Keratinocyte (primary cell): ENCODE data around the gene SYVN1. TPM values are rescaled to one million over a fixed set of nuclear protein-coding genes. Genes with fewer than 3 reads are reported as not detected.

ENCODE experiments used
- DNase-seq: peaks from one replicate; pipeline ENCODE4 v3.0.0-alpha.2; 2011; ENCODE audit warnings: low read depth, missing footprints, low spot score
- FAIRE-seq: peaks from 2 replicates; lab custom pipeline; 2011; peaks lifted over from hg19 to GRCh38; lab: Jason Lieb, UNC
- H2AFZ ChIP-seq: 2 replicates; pipeline ENCODE4 v1.6.0; 2012; ENCODE audit warnings: low read length, control low read depth, inconsistent platforms; ENCODE audit not compliant: control insufficient read depth
- H3K27ac ChIP-seq: 2 replicates; pipeline ENCODE4 v1.5.1; 2011; ENCODE audit warnings: low read length; ENCODE audit not compliant: control insufficient read depth, insufficient read depth
- H3K27me3 ChIP-seq: 3 replicates; pipeline ENCODE4 v1.6.0; 2011; ENCODE audit warnings: low read length; ENCODE audit not compliant: control insufficient read depth, insufficient read depth; ENCODE audit errors: extremely low read depth
- H3K36me3 ChIP-seq, 2 experiments: 2 replicates in 1 of 2; 3 replicates in 1 of 2; pipeline ENCODE4 v1.5.1; 2011; ENCODE audit warnings: low read length in 2 of 2, mild to moderate bottlenecking in 1 of 2; ENCODE audit not compliant: control insufficient read depth in 2 of 2, insufficient read depth in 2 of 2; ENCODE audit errors: extremely low read depth in 1 of 2
- H3K4me1 ChIP-seq: 3 replicates; pipeline ENCODE4 v1.5.1; 2011; ENCODE audit warnings: low read length; ENCODE audit not compliant: control insufficient read depth, insufficient read depth; ENCODE audit errors: extremely low read depth
- H3K4me2 ChIP-seq: 3 replicates; pipeline ENCODE4 v1.6.0; 2011; ENCODE audit warnings: low read depth, low read length; ENCODE audit not compliant: control insufficient read depth, insufficient read depth; ENCODE audit errors: extremely low read depth
- H3K4me3 ChIP-seq, 3 experiments: fragments of 200-600 bp in 1 of 3; sonication (generic) in 1 of 3; 2 replicates in 2 of 3; 3 replicates in 1 of 3; pipeline ENCODE4 v1.5.1; 2011 to 2016; ENCODE audit warnings: low read length in 3 of 3, mild to moderate bottlenecking in 3 of 3, control low read depth in 2 of 3, inconsistent platforms in 1 of 3, low read depth in 1 of 3, mixed read lengths in 1 of 3, mixed run types in 1 of 3, moderate library complexity in 1 of 3; ENCODE audit not compliant: control insufficient read depth in 2 of 3, insufficient read depth in 2 of 3; ENCODE audit errors: extremely low read depth in 1 of 3
- H3K79me2 ChIP-seq: 2 replicates; pipeline ENCODE4 v1.6.0; 2012; ENCODE audit warnings: low read length; ENCODE audit not compliant: control insufficient read depth, insufficient read depth
- H3K9ac ChIP-seq: 3 replicates; pipeline ENCODE4 v1.6.0; 2011; ENCODE audit warnings: low read length; ENCODE audit not compliant: control insufficient read depth, insufficient read depth; ENCODE audit errors: extremely low read depth
- H3K9me1 ChIP-seq: 3 replicates; pipeline ENCODE4 v1.6.0; 2011; ENCODE audit warnings: low read length; ENCODE audit not compliant: control insufficient read depth, insufficient read depth; ENCODE audit errors: extremely low read depth
- H3K9me3 ChIP-seq: 2 replicates; pipeline ENCODE4 v1.5.1; 2012; ENCODE audit warnings: low read depth, low read length; ENCODE audit not compliant: control insufficient read depth
- H4K20me1 ChIP-seq: 3 replicates; pipeline ENCODE4 v1.6.0; 2011; ENCODE audit warnings: low read length; ENCODE audit not compliant: control insufficient read depth, insufficient read depth; ENCODE audit errors: extremely low read depth
- EZH2 ChIP-seq: IDR thresholded peaks from one replicate; pipeline ENCODE4 v1.6.1; 2012; ENCODE audit warnings: inconsistent platforms, mild to moderate bottlenecking, low read length, moderate library complexity
- dilution Hi-C: fragments of 300-500 bp; cut with MboI; formaldehyde crosslinking; loops from one replicate; pipeline ENCODE4 v1.7.0; 2020; ENCODE audit warnings: low sequenced_read_pairs; ENCODE audit not compliant: extremely low pct_ligation_motif_present
- polyA plus RNA-seq, 5 experiments: library from polyadenylated mRNA; depleted of rRNA in 3 of 5; stranded (reverse) in 3 of 5; stranded (forward) in 1 of 5; unstranded in 1 of 5; fragments of >200 nt; gene quantifications; 1 replicate in 1 of 5; 2 replicates in 3 of 5; 3 replicates in 1 of 5; pipeline versions ENCODE4 v1.2.1 to v1.2.3, GENCODE V29; 2011 to 2012; ENCODE audit warnings: missing spikeins in 2 of 5, low read depth in 1 of 5, low replicate concordance in 1 of 5
- TF ChIP-seq, protein P1 (sequence below), 3 experiments: IDR thresholded peaks in 1 of 3; conservative IDR thresholded peaks in 1 of 3; optimal IDR thresholded peaks in 1 of 3; 2 replicates in 2 of 3; 3 replicates in 1 of 3; pipeline versions ENCODE3 to v1.5.1; 2011; ENCODE audit warnings: low read length in 3 of 3, mild to moderate bottlenecking in 3 of 3, moderate library complexity in 2 of 3, control low read depth in 1 of 3, inconsistent platforms in 1 of 3; ENCODE audit not compliant: insufficient read depth in 2 of 3; ENCODE audit errors: extremely low read depth in 1 of 3

The SYVN1 gene
- polyA plus RNA-seq, 1 donor (not counting 4 experiments of a cell fraction or from before 2014, with no cell fraction given): 10.8 TPM

DNA sequence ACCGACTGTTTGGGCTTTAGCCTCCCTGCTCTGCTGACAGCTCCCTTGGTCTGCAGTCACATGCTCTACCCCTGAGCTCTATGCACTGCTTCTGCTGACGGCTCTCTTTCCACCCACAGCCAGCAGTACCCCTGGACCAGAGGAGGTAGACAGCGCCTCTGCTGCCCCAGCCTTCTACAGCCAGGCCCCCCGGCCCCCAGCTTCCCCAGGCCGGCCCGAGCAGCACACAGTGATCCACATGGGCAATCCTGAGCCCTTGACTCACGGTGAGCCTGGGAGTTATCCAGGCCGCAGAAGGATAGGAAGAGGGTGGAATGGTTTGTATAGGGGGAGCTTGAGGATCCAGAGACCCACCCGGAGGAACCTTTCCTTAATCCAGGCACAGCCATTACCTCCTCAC lies 47.5 kb downstream of the SYVN1 start:
- dilution Hi-C loops: no loop called here
- no peak for TF ChIP-seq EZH2
- TF ChIP-seq, protein P1, sequence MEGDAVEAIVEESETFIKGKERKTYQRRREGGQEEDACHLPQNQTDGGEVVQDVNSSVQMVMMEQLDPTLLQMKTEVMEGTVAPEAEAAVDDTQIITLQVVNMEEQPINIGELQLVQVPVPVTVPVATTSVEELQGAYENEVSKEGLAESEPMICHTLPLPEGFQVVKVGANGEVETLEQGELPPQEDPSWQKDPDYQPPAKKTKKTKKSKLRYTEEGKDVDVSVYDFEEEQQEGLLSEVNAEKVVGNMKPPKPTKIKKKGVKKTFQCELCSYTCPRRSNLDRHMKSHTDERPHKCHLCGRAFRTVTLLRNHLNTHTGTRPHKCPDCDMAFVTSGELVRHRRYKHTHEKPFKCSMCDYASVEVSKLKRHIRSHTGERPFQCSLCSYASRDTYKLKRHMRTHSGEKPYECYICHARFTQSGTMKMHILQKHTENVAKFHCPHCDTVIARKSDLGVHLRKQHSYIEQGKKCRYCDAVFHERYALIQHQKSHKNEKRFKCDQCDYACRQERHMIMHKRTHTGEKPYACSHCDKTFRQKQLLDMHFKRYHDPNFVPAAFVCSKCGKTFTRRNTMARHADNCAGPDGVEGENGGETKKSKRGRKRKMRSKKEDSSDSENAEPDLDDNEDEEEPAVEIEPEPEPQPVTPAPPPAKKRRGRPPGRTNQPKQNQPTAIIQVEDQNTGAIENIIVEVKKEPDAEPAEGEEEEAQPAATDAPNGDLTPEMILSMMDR (optimal IDR thresholded peaks at IDR 0.05 in 1 of 3, IDR thresholded peaks at IDR 0.05 in 1 of 3, conservative IDR thresholded peaks at IDR 0.05 in 1 of 3; ENCODE audit: extremely low read depth in 1 of 3, insufficient read depth in 2 of 3, low read length in 3 of 3): no peak

DNA sequence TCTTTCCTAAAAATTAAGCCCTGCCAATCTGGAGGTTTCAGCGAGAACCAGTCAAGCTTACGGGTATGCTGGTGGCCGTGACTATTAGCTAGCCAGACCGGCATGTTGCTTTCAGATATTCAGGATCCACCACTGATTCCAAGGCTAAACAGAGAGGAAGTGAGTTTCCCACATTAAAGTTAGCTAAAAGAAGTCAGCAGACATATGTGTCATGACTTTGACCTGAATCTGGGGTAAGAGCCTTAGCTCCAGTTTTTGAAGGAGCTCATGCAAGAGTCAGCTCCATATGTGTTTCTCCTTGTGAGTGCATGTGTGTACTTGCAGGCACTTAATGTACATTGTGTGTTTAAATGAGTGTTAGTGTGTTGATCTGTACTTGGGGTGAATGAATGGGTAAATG lies 48.9 kb downstream of the SYVN1 start:
- DNase-seq: no peak
- no peak overlapping the region for H3K4me3 ChIP-seq
- no peaks in the 10 kb centered on the region for H3K9me1 ChIP-seq
- TF ChIP-seq EZH2: no peak
- H2AFZ ChIP-seq: no peak overlapping the region
- no peak overlapping the region for H3K27ac ChIP-seq
- H3K27me3 ChIP-seq: no peaks in the 10 kb centered on the region
- FAIRE-seq: no peak
- dilution Hi-C loops: no loop called here
- no peak overlapping the region for H3K9ac ChIP-seq
- no peaks in the 10 kb centered on the region for H4K20me1 ChIP-seq
- H3K4me1 ChIP-seq: peaks cover 26% of the 10 kb centered on the region
- H3K9me3 ChIP-seq: no peaks in the 10 kb centered on the region
- H3K79me2 ChIP-seq: peaks cover 41% of the 10 kb centered on the region
- H3K36me3 ChIP-seq: peaks cover 19 to 32% of the 10 kb centered on the region in 2 experiments
- H3K4me2 ChIP-seq: peak overlapping the region; percentile 69

More for the DNA sequence above, 47.5 kb downstream of the SYVN1 start:
- Histone ChIP-seq H2AFZ (no peak overlapping the region), H4K20me1 (no peaks in the 10 kb centered on the region), H3K4me3 (no peak overlapping the region), H3K9me3 (no peaks in the 10 kb centered on the region), H3K9ac (no peak overlapping the region), H3K4me2 (no peak overlapping the region), H3K9me1 (no peaks in the 10 kb centered on the region), H3K27me3 (no peaks in the 10 kb centered on the region), H3K4me1 (peaks cover 19% of the 10 kb centered on the region), H3K27ac (no peak overlapping the region), H3K79me2 (peaks cover 33% of the 10 kb centered on the region), H3K36me3 (peaks cover 19 to 28% of the 10 kb centered on the region in 2 experiments)
- FAIRE-seq: no peak
- no peak for DNase-seq
